Heart left ventricle (tissue), 13 donors: ENCODE results near the gene SMPD1.

Experiments used
- POLR2A ChIP-seq, 2 donors: fragments of 450-650 bp; IDR thresholded peaks; one replicate each; pipeline ENCODE4 v1.6.1; 2017; ENCODE audit warnings: antibody characterized with exemption in 2 of 2, mild to moderate bottlenecking in 2 of 2, moderate library complexity in 2 of 2
- TF ChIP-seq, protein P1 (sequence below), 12 donors: fragments of 200-600 bp; sonication (generic) in 4 of 12; IDR thresholded peaks; one replicate each; pipeline versions ENCODE4 v1.5.0 to v1.8.0; 2018 to 2022; ENCODE audit warnings: antibody characterized with exemption in 12 of 12, mild to moderate bottlenecking in 5 of 12
- donor health status: ischemic (EF 13 %, LVEDD 7.1; RV severe dilation, severe dysfunction).
- donor health status: DM: no; HTN: yes; CAD: no.
- donor health status: DM: no; HTN: no; CAD: no.
- donor health status: ischemic (EF 25% LVEDD 6.9; RV normal size, moderate dysfunction).
- donor health status: ischemic (EF 25% LVEDD 5.7; RV mildly dilated, moderate dysfunction).
- donor health status: ischemic (EF 35%, LVEDD 5.7; RV mildly dilated, moderate dysfunction).
- donor health status: nonischemic (EF 11% LVEDD 7.7; RV severe dilation, severe dysfunction).
- donor health status: DM: yes; HTN: yes; CAD: no.
- donor health status: PGD.
- donor health status: ischemic (EF 29% LVEDD 5.4; RV normal size, mild dysfunction).
- donor health status: nonischemic (EF 23%, LVEDD 6.1; RV moderate dilation, normal function).

DNA sequence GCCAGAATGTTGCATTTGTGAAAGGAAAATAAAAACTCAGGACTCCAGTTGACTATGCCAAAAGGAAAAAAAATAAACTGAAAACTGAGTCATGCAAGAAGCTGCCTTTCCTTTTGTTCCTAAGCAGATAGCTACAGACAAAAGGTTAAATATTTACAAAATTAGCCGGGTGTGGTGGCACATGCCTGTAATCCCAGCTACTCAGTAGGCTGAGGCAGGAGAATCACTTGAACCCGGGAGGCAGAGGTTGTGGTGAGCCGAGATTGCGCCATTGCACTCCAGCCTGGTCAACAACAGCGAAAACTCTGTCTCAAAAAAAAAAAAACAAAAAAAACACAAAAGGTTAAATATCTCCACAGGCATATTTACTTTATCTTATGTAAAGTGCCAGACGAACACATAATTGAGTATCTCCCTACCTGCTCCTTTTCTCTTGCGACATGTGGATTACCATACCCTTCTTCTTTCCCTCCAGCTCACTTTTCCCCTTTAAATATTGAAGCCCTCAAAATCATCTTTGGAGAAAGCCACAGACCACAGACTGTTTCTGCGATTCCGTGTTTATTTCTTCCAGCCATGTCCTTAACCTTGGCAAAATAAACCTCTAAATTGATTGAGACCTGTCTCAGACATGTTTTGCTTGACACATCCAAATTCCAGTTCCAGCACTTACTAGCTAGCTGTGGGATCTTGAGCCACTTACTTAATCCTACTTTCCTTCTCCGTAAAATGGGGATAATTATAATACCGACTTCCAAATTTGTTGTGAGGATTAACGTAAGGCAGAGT, 2.3 kb upstream of the SMPD1 start:
- TF ChIP-seq, protein P1, sequence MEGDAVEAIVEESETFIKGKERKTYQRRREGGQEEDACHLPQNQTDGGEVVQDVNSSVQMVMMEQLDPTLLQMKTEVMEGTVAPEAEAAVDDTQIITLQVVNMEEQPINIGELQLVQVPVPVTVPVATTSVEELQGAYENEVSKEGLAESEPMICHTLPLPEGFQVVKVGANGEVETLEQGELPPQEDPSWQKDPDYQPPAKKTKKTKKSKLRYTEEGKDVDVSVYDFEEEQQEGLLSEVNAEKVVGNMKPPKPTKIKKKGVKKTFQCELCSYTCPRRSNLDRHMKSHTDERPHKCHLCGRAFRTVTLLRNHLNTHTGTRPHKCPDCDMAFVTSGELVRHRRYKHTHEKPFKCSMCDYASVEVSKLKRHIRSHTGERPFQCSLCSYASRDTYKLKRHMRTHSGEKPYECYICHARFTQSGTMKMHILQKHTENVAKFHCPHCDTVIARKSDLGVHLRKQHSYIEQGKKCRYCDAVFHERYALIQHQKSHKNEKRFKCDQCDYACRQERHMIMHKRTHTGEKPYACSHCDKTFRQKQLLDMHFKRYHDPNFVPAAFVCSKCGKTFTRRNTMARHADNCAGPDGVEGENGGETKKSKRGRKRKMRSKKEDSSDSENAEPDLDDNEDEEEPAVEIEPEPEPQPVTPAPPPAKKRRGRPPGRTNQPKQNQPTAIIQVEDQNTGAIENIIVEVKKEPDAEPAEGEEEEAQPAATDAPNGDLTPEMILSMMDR (IDR thresholded peaks at IDR 0.05): no peak
- no peak for TF ChIP-seq POLR2A (IDR thresholded peaks at IDR 0.05)
